OCI-LY7 (cell line): ENCODE data around the gene PCDH8.

Experiments
- EZH2phosphoT487 ChIP-seq: fragments of 200-600 bp; sonication (generic); IDR thresholded peaks from 2 replicates; pipeline ENCODE4 v1.6.1; 2018; ENCODE audit warnings: low read depth, borderline replicate concordance, mild to moderate bottlenecking, mixed run types, antibody characterized with exemption, low read length, moderate library complexity, mixed read lengths
- TF ChIP-seq, protein P1 (sequence below): fragments of 200-600 bp; sonication (generic); conservative IDR thresholded peaks from 2 replicates; pipeline ENCODE4 v1.5.1; 2014; ENCODE audit warnings: mild to moderate bottlenecking, antibody characterized with exemption, low read length, moderate library complexity, mixed read lengths

DNA sequence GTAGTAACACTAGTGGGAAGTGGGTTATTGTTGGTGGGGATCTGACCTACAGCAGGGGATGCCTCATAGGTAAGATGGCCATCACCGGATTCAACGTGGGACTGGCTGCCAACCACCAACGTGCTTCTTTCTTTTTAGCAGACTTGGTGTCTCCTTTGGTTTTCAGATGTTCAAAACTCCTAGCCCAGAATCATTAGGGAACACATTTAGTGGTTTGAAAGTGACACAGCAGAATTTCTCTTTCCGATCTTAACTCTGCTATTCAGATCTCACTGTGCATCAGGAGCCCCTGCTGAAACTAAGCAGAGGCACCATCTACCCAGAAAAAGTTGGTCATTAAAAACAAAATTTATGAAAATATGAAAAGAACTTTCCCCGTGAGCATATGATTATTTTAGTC, 36.7 kb upstream of the PCDH8 start:
- TF ChIP-seq EZH2phosphoT487, result no peak
- TF ChIP-seq, protein P1, sequence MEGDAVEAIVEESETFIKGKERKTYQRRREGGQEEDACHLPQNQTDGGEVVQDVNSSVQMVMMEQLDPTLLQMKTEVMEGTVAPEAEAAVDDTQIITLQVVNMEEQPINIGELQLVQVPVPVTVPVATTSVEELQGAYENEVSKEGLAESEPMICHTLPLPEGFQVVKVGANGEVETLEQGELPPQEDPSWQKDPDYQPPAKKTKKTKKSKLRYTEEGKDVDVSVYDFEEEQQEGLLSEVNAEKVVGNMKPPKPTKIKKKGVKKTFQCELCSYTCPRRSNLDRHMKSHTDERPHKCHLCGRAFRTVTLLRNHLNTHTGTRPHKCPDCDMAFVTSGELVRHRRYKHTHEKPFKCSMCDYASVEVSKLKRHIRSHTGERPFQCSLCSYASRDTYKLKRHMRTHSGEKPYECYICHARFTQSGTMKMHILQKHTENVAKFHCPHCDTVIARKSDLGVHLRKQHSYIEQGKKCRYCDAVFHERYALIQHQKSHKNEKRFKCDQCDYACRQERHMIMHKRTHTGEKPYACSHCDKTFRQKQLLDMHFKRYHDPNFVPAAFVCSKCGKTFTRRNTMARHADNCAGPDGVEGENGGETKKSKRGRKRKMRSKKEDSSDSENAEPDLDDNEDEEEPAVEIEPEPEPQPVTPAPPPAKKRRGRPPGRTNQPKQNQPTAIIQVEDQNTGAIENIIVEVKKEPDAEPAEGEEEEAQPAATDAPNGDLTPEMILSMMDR, result no peak
